Raji (cell line): ENCODE measurements around the gene CCL21.
A peak's percentile ranks its signal among the peaks of the same experiment; 100 is the strongest.

Experiments used
- POLR2A ChIP-seq: IDR thresholded peaks from 2 replicates; pipeline ENCODE4 v1.6.1; 2011; ENCODE audit warnings: low read depth, low read length, control low read depth; ENCODE audit not compliant: insufficient read depth

Gene CCL21

DNA sequence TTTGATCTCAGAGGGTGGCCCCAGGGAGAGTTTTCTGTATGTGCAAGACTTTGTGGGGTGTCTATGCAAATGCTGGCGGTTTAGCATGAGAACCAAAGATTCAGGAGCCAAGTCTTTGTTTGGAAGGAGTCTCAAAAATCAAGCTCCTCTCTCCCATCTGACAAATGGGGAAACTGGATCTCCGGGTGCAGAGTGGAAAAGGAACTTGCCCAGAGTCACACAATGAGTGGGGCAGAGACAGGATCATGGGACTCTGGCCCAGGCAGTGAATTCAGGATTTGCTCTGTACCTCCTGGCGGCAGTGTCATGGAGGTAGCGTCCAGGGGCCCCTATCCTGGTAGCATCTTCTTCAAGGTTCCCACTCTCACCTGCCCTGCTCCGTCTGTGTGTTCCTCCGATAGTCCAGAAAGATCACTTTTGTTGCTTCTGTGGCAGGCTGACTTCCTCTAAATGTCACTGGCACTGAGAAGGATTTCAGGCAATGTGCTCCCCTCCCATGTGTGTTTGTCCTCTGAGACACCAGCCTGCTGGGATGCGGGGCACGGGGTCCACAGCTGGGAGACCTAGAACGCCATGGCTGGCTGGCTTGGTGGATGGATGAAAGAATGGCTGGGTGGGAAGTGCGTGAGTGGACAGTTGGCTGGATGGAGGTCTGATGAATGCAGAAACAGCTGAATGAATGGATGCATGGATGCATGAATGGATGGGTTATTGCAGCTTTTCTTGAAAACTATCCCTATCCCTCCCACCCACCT, 22.5 kb downstream of the CCL21 start:
- TF ChIP-seq POLR2A: no peak

DNA sequence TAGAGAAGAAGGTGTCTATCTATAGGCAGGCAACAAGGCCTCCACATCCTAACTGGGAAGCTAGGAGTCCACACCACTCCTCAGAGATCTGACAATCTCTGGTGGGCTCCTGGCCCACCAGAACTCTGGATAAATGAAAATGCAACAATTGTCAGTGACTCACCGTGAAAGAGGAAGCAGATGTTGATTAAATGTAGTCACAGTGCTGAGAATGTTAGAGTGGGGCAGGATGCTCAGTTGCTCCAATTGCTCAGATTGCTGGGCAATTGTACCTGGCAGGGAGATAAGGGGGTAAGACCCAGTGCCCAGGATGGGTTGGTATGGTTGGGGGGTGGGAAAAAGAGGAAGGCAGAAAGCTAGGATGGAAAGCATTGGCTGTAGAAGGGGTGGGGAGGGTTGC, 23.2 kb downstream of the CCL21 start:
- TF ChIP-seq POLR2A: no peak

GRCh38 chr9:34686231-34686630, 23.7 kb downstream of the CCL21 start:
- TF ChIP-seq POLR2A: no peak

DNA sequence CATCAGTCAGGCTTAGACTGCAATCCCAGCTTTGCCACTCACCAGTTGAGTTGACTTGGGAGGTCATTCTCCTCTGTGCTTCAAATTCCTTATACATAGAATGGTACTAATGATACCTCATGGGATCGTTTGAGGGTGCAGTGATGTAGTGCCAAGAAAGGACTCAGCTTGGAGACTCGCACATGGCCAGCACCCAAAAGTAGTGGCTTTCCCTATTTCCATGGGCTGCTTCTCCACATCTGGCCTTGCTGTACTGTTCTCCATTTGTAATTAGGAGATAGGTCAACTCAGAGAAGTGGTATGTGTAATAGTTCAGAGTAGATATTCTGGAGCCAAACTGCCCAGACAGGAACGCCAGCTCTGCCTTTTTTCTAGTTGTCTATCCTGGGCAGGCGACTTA, 24.3 kb downstream of the CCL21 start:
- no peak for TF ChIP-seq POLR2A

- no peak for TF ChIP-seq POLR2A
These were observed 25.1 kb downstream of the CCL21 start for GRCh38 chr9:34684816-34685215.

DNA sequence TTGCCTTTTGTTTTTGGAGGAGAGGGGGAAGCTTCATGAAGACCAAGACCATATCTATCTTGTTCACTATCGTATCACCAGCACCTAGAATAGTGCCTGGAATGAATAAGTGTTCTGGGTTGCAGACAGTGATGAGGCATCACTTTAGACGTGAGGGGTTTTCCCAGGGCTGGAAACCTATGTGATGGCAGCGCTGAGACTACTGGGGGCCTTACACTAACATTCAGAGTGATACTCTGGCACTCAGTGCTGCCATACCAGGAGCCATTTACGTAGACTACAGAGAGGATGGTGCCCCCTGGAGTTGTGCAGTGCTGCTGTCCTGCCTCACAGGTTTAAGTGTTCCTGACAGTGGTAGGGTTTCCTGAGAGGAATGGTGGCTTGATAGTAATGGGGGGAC, 25.8 kb downstream of the CCL21 start:
- TF ChIP-seq POLR2A: no peak

DNA sequence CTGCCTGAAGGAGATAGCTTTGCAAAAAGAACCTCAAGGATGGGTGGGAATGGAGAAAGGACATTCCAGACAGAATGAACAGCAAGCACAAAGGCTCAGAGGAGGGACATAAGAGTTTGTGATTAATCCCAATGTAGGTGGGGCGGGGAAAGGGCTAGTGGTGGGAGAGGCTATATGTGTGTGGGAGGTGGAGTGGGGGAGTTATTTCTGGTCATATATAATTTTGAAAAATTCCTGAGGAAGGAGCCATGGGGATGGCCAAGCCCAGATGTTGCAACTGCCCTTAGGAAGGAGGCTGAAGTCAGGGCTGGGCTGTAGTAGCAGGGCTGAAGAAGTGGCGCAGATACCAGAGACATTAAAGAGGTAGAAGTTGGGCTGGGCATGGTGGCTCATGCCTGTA, 34.1 kb downstream of the CCL21 start:
- no peak for TF ChIP-seq POLR2A

GRCh38 chr9:34675048-34675714, 34.8 kb downstream of the CCL21 start:
- no peak for TF ChIP-seq POLR2A

DNA sequence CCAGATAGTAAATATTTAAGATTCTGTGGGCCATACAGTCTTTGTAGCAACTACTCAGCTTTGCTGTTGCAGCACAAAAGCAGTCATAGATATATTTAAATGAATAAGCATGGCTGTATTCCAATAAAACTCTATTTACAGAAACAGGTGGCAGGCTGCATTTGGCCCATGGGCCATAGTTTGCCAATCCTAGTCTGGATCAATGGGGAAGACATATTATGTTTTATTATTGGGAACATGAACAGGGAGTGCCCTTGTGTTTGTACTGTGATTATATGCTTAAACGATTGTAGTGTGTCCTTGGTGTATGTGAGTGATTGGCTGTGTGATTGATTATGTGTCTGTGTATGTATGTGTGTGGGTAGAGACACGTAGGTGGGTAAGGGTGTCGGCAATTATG, 35.5 kb downstream of the CCL21 start:
- no peak for TF ChIP-seq POLR2A

DNA sequence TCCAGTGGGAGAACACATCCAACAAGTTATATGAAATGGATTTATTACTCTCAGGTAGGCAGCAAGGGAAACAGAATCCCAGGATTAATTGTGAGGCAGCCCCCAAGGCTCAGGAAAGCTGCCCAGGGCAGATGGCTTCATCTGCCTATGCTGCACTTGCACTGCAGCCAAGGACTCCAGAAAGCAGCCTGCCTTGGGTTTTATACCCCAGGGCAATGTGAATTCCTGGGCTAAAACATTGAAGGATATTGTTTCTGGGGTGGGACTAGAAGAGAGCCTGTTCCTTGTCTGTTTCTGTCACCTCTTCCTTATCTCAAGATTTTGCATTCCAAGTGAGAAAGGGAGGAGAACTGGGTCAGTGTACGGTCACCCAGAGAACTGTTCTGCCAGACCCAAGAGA, 38.6 kb downstream of the CCL21 start:
- no peak for TF ChIP-seq POLR2A

- no peak for TF ChIP-seq POLR2A
These were observed 40.0 kb downstream of the CCL21 start for GRCh38 chr9:34669809-34670562.

DNA sequence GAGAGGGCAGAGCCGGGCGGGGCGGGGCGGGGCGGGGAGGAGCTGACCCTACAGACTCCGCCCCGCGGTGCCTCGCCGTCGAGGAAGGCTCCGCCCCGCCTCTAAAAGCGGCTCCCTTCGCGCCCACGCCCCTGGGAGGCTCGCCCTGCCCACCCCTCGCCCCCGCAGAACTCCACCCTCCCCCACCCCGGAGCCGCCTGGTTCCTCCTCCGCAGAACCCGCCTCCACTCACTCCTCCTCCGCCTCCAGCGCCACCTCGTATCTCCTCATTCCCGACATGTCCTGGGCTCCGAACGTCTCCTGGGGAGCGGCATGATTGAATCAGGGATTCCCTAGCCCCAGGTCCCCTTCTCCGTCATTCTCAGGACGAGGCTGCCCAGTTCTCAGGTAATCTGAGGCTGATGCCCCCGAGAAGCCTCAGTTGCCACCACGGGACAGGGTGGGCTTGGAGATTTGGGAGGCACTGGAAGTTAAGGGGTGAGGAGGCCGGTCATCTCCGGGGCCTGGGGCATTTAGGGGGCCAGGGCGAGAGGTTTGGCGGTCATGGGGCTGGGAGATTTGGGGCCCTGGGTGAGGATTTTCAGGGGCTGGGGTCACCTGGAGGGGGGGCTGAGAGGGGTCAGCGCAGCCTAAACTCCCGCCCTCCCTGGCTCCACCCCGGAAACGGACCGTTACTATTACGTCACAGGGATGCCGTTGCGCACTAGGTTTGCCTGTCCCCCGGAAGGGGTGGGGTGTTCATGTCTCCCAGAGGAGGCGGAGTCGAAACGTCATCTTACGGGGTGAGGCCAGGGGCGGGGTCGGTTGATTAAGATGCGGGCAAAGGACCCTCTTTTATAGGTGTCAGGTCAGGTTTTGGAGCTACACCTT, 44.3 kb downstream of the CCL21 start:
- TF ChIP-seq POLR2A: peak; percentile 52

- TF ChIP-seq POLR2A: no peak
These were observed 44.9 kb downstream of the CCL21 start for GRCh38 chr9:34665067-34665380.

DNA sequence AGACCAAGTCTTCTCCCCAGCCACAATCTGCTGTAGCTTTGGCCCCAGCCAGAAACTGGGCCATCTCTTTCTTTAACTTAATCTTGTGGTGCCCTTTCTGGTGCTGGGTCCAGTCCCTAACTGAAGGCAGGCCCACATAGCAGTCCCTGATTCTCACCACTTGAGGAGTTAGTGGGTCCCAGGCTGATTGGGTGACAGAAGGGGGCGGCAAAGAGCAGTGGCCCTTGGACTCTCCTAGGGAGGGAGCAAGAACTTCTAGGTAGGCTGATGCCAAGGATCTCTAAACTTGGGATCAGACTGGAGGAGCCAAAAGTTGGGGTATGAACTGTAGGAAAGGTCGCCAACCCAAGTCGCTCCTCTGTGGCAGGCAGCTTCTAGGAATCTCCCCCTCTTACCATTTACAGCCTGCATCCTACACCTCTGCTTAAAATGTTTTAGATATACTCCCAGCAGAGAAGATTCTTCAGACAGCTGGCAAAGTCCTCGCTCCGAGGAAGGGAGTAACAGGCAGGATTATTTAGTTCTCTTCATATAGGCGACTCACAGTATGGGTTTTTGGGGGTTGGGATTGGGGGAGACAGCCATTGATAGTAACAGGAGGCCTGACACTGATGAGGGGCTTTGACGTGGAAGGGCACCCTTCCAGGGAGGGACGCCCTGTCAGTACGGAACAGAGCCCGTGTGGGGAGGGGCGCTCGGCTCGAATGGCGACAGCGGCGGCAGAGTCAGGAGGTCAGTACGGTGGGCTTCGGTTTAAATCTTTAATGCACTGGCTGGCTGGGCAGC, 45.5 kb downstream of the CCL21 start:
- no peak for TF ChIP-seq POLR2A

DNA sequence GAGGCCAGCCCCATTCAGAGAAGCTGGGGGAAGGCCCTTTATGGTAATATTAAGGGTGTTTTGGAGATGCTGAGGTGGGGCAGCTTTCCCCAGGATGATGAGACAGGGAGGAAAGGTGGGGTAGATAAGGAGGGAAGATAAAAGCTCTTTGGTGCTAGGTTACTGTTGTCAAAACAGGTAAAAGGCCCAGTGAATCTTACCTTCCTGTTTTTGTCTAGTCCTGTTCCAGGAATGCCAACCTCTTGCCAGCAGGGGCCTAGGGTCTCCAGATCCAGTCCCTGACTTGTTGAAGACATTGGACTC, 46.7 kb downstream of the CCL21 start:
- no peak for TF ChIP-seq POLR2A
